CD4-positive, alpha-beta T cell (primary cell): ENCODE data around the gene INPP5D. TPM values are rescaled to one million over a fixed set of nuclear protein-coding genes. Genes with fewer than 3 reads are reported as not detected.

Experiments used
- ATAC-seq: fragments of 200-7000 bp; cut with Tn5 transposase; one replicate; pipeline ENCODE4 v1.10.0; 2022; ENCODE audit warnings: mild to moderate bottlenecking; ENCODE audit not compliant: poor library complexity
- CTCF ChIA-PET: fragments of 350-600 bp; sonication (Branson Sonifier 250); formaldehyde crosslinking; loops from one replicate; lab custom pipeline; 2021; ENCODE audit warnings: antibody characterized with exemption, inconsistent platforms; lab: Charles Lee
- POLR2A ChIA-PET: fragments of 350-600 bp; sonication (Branson Sonifier 250); formaldehyde crosslinking; loops from one replicate; lab custom pipeline; 2021; ENCODE audit warnings: antibody characterized with exemption, inconsistent platforms; lab: Charles Lee
- DNase-seq, 14 experiments: peaks; one replicate each; pipeline ENCODE4 v3.0.0-alpha.2; 2013 to 2020; ENCODE audit warnings: mixed read lengths in 2 of 14
- H3K27ac ChIP-seq, 2 donors: one replicate each; pipeline versions ENCODE4 v1.5.1 to v1.7.0; 2013; ENCODE audit warnings: low read length in 2 of 2, low read depth in 1 of 2, mild to moderate bottlenecking in 1 of 2
- H3K27me3 ChIP-seq, 2 experiments: 1 replicate in 1 of 2; 2 replicates in 1 of 2; pipeline versions ENCODE4 v1.6.1 to v1.7.0; 2013; ENCODE audit warnings: low read length in 2 of 2, control low read depth in 1 of 2, mild to moderate bottlenecking in 1 of 2, moderate library complexity in 1 of 2; ENCODE audit not compliant: insufficient read depth in 2 of 2, control insufficient read depth in 1 of 2
- H3K36me3 ChIP-seq: one replicate; pipeline ENCODE4 v1.6.1; 2013; ENCODE audit warnings: low read length, control low read depth; ENCODE audit not compliant: insufficient read depth
- H3K4me1 ChIP-seq: one replicate; pipeline ENCODE4 v1.6.1; 2013; ENCODE audit warnings: low read length, control low read depth; ENCODE audit not compliant: insufficient read depth
- H3K4me3 ChIP-seq: one replicate; pipeline ENCODE4 v1.5.1; 2013; ENCODE audit warnings: mild to moderate bottlenecking, low read length, moderate library complexity
- H3K9me3 ChIP-seq, 2 experiments: 1 replicate in 1 of 2; 2 replicates in 1 of 2; pipeline versions ENCODE4 v1.6.1 to v1.7.0; 2013; ENCODE audit warnings: low read length in 2 of 2, mild to moderate bottlenecking in 2 of 2, control low read depth in 1 of 2, moderate library complexity in 1 of 2; ENCODE audit not compliant: control insufficient read depth in 1 of 2, insufficient read depth in 1 of 2
- H3K27ac Mint-ChIP-seq: one replicate; pipeline ENCODE4 v1.8.0; 2020; ENCODE audit warnings: mixed read lengths
- H3K27me3 Mint-ChIP-seq: one replicate; pipeline ENCODE4 v1.8.0; 2021; ENCODE audit warnings: mixed read lengths
- H3K36me3 Mint-ChIP-seq: one replicate; pipeline ENCODE4 v1.8.0; 2021; ENCODE audit warnings: low read depth, mixed read lengths
- H3K4me1 Mint-ChIP-seq: one replicate; pipeline ENCODE4 v1.8.0; 2021; ENCODE audit warnings: low read depth, mixed read lengths
- H3K4me3 Mint-ChIP-seq: one replicate; pipeline ENCODE4 v1.8.0; 2020; ENCODE audit warnings: mild to moderate bottlenecking, mixed read lengths
- H3K9me3 Mint-ChIP-seq: one replicate; pipeline ENCODE4 v1.8.0; 2020; ENCODE audit warnings: mixed read lengths
- intact Hi-C, 2 experiments: fragments of 100-400 bp; cut with DNase I in 1 of 2; cut with micrococcal nuclease in 1 of 2; formaldehyde crosslinking; loops; one replicate each; pipeline versions ENCODE4 v1.15.1 to v1.9.0; 2023 to 2025; cut with DNase I, micrococcal nuclease
- total RNA-seq, 174 experiments: library from RNA in 2 of 174; stranded (reverse) in 2 of 174; gene quantifications; one replicate each; pipeline ENCODE4 v1.2.3 and lab custom pipeline; 2021 to 2026
- TF ChIP-seq, protein P1 (sequence below): fragments of 200-600 bp; IDR thresholded peaks from one replicate; pipeline ENCODE4 v1.8.0; 2022; ENCODE audit warnings: antibody characterized with exemption, mild to moderate bottlenecking

The INPP5D gene
- total RNA-seq, 2 experiments from 2014 or later = 141 to 154 TPM

DNA sequence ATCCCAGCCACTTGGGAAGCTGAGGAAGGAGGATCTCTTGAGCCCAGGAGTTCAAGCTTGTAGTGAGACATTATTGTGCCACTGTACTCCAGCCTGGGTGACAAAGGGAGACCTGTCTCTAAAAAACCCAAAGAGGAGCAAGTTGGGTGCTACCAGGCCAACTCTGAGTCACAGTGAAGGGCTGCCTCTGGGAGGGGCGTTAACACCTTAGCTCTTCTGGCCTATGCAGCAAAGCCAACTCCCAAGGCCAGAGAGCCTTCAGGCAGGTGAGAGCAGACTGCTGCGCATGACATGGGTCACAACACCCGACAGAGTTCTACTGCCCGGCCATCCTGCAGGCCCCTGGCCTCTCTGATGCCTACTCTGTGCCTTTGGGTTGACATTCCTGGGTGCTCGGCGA is 158.7 kb downstream of the INPP5D start:
- H3K4me3 ChIP-seq = no peak overlapping the region
- Mint-ChIP-seq H3K27ac (no peak overlapping the region), H3K27me3 (no peaks in the 10 kb centered on the region), H3K9me3 (no peaks in the 10 kb centered on the region), H3K36me3 (no peaks in the 10 kb centered on the region), H3K4me1 (no peaks in the 10 kb centered on the region), H3K4me3 (no peak overlapping the region)
- H3K27ac ChIP-seq = no peak overlapping the region
- no peaks in the 10 kb centered on the region for H3K36me3 ChIP-seq
- intact Hi-C loops = no loop called here
- no peaks in the 10 kb centered on the region for H3K27me3 ChIP-seq
- H3K9me3 ChIP-seq = no peaks in the 10 kb centered on the region
- TF ChIP-seq, protein P1, sequence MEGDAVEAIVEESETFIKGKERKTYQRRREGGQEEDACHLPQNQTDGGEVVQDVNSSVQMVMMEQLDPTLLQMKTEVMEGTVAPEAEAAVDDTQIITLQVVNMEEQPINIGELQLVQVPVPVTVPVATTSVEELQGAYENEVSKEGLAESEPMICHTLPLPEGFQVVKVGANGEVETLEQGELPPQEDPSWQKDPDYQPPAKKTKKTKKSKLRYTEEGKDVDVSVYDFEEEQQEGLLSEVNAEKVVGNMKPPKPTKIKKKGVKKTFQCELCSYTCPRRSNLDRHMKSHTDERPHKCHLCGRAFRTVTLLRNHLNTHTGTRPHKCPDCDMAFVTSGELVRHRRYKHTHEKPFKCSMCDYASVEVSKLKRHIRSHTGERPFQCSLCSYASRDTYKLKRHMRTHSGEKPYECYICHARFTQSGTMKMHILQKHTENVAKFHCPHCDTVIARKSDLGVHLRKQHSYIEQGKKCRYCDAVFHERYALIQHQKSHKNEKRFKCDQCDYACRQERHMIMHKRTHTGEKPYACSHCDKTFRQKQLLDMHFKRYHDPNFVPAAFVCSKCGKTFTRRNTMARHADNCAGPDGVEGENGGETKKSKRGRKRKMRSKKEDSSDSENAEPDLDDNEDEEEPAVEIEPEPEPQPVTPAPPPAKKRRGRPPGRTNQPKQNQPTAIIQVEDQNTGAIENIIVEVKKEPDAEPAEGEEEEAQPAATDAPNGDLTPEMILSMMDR = no peak
- CTCF ChIA-PET = interaction anchor here (0.7 kb wide), 1 partner anchor 10 kb away, joined by 3 read pairs; no protein-coding TSS in a partner anchor
- ATAC-seq (no peak), DNase-seq (no peak)
- no peaks in the 10 kb centered on the region for H3K4me1 ChIP-seq
- POLR2A ChIA-PET = interaction anchor here (1.2 kb wide), 1 partner anchor 22 kb away, joined by 3 read pairs; no protein-coding TSS in a partner anchor

GRCh38 chr2:233219848-233220247 is 159.7 kb downstream of the INPP5D start:
- intact Hi-C loops = no loop called here
- H3K27ac Mint-ChIP-seq = no peak overlapping the region

GRCh38 chr2:233221378-233222063 is 161.4 kb downstream of the INPP5D start:
- no peaks in the 10 kb centered on the region for H3K27me3 Mint-ChIP-seq
- H3K36me3 Mint-ChIP-seq = no peaks in the 10 kb centered on the region
- Histone ChIP-seq H3K4me1 (no peaks in the 10 kb centered on the region), H3K27me3 (no peaks in the 10 kb centered on the region), H3K36me3 (no peaks in the 10 kb centered on the region), H3K4me3 (no peak overlapping the region), H3K9me3 (no peaks in the 10 kb centered on the region), H3K27ac (no peak overlapping the region)
- TF ChIP-seq, protein P1 = no peak
- intact Hi-C loops = no loop called here
- H3K4me3 Mint-ChIP-seq = no peak overlapping the region
- ATAC-seq = no peak
- no peaks in the 10 kb centered on the region for H3K4me1 Mint-ChIP-seq
- no peak for DNase-seq
- POLR2A ChIA-PET = no interaction called here
- no peaks in the 10 kb centered on the region for H3K9me3 Mint-ChIP-seq
- H3K27ac Mint-ChIP-seq = no peak overlapping the region
- CTCF ChIA-PET = no interaction called here

More at GRCh38 chr2:233219848-233220247, 159.7 kb downstream of the INPP5D start:
- no peak overlapping the region for H3K27ac ChIP-seq
- ChIA-PET CTCF (no interaction called here), POLR2A (no interaction called here)
- no peaks in the 10 kb centered on the region for H3K4me1 ChIP-seq
- H3K36me3 Mint-ChIP-seq = no peaks in the 10 kb centered on the region
- no peak for ATAC-seq
- no peaks in the 10 kb centered on the region for H3K9me3 Mint-ChIP-seq
- no peak overlapping the region for H3K4me3 Mint-ChIP-seq
- DNase-seq = no peak
- no peak overlapping the region for H3K4me3 ChIP-seq
- no peaks in the 10 kb centered on the region for H3K27me3 ChIP-seq
- H3K27me3 Mint-ChIP-seq = no peaks in the 10 kb centered on the region
- TF ChIP-seq, protein P1 = no peak
- H3K4me1 Mint-ChIP-seq = no peaks in the 10 kb centered on the region
- no peaks in the 10 kb centered on the region for H3K36me3 ChIP-seq
- no peaks in the 10 kb centered on the region for H3K9me3 ChIP-seq
